A673 (cell line): ENCODE results near the gene ARL1. TPM values are rescaled to one million over a fixed set of nuclear protein-coding genes. Genes with fewer than 3 reads are reported as not detected.
"Not testable (repeated sequence)": the region's sequence is repeated elsewhere in the genome, so short reads cannot be mapped to it uniquely, and the experiment has no call there.

ENCODE experiments used
- BruUV-seq: library from RNA; stranded (reverse); fragments of 400-500 nt; replicated peaks from 2 replicates; lab custom pipeline; 2021; lab: Mats Ljungman, UMichigan
- CTCF ChIA-PET: fragments of 300-600 bp; sonication (Branson Sonifier 250); formaldehyde crosslinking; loops from one replicate; lab custom pipeline; 2022; ENCODE audit warnings: antibody characterized with exemption; lab: Charles Lee
- POLR2A ChIA-PET: fragments of 300-600 bp; sonication (Branson Sonifier 250); formaldehyde crosslinking; loops from one replicate; lab custom pipeline; 2022; ENCODE audit warnings: antibody characterized with exemption; ENCODE audit not compliant: low non-redundant PET; lab: Charles Lee
- DNase-seq: peaks from one replicate; pipeline ENCODE4 v3.0.0-alpha.2; 2015; ENCODE audit warnings: low spot score
- H3K27ac ChIP-seq: fragments of 200-600 bp; sonication (generic); 2 replicates; pipeline ENCODE4 v1.5.1; 2016; ENCODE audit warnings: mixed run types, low read depth, mild to moderate bottlenecking, mixed read lengths, antibody characterized with exemption, low read length; ENCODE audit not compliant: poor library complexity, severe bottlenecking
- H3K27me3 ChIP-seq: fragments of 200-600 bp; sonication (generic); replicated peaks from 2 replicates; pipeline ENCODE4 v1.6.1; 2017; ENCODE audit warnings: mixed run types, low read depth, mild to moderate bottlenecking, mixed read lengths, antibody characterized with exemption, low read length; ENCODE audit not compliant: insufficient read depth, poor library complexity
- H3K36me3 ChIP-seq: fragments of 200-600 bp; sonication (generic); 2 replicates; pipeline ENCODE4 v1.6.1; 2016; ENCODE audit warnings: mixed run types, mild to moderate bottlenecking, mixed read lengths, antibody characterized with exemption, low read length; ENCODE audit not compliant: insufficient read depth, poor library complexity, severe bottlenecking
- H3K4me1 ChIP-seq: fragments of 200-600 bp; sonication (generic); 2 replicates; pipeline ENCODE4 v1.6.1; 2017; ENCODE audit warnings: mixed run types, mild to moderate bottlenecking, mixed read lengths, antibody characterized with exemption, low read length; ENCODE audit not compliant: insufficient read depth, poor library complexity, severe bottlenecking
- H3K4me3 ChIP-seq: fragments of 200-600 bp; sonication (generic); 2 replicates; pipeline ENCODE4 v1.5.1; 2016; ENCODE audit warnings: low read depth, mixed run types, mild to moderate bottlenecking, mixed read lengths, low read length; ENCODE audit not compliant: poor library complexity, severe bottlenecking
- H3K9me3 ChIP-seq: fragments of 200-600 bp; sonication (generic); 2 replicates; pipeline ENCODE4 v1.6.1; 2016; ENCODE audit warnings: mixed run types, low read depth, mild to moderate bottlenecking, mixed read lengths, antibody characterized with exemption, low read length; ENCODE audit not compliant: poor library complexity, severe bottlenecking
- CTCF ChIP-seq: fragments of 300-800, 200-600 bp; sonication (generic); conservative IDR thresholded peaks from 2 replicates; pipeline ENCODE4 v1.5.1; 2017; ENCODE audit warnings: low read depth, mild to moderate bottlenecking, antibody characterized with exemption, low read length, moderate library complexity, mixed read lengths
- EZH2 ChIP-seq: fragments of 200-600 bp; sonication (generic); IDR thresholded peaks from 2 replicates; pipeline ENCODE4 v1.6.1; 2017; ENCODE audit warnings: borderline replicate concordance, low read depth, mild to moderate bottlenecking, mixed read lengths, antibody characterized with exemption, low read length; ENCODE audit not compliant: poor library complexity, severe bottlenecking
- intact Hi-C: fragments of 100-400 bp; cut with micrococcal nuclease; formaldehyde crosslinking; loops from one replicate; pipeline ENCODE4 v1.10.0; 2022; ENCODE audit not compliant: unreplicated experiment
- total RNA-seq: library from RNA; stranded (reverse); gene quantifications from 2 replicates; pipeline ENCODE4 v1.2.3, GENCODE V29; 2021

The ARL1 gene
- total RNA-seq, 1 experiment from 2014 or later = 61.3 TPM

GRCh38 chr12:101407049-101407435 is 530 bp downstream of the ARL1 start:
- DNase-seq = no peak
- intact Hi-C loops = no loop called here
- ChIA-PET POLR2A (no interaction called here), CTCF (no interaction called here)
- Histone ChIP-seq H3K4me3 (peak overlapping the region; percentile 87), H3K27ac (peak overlapping the region; percentile 95), H3K36me3 (peaks cover 6% of the 10 kb centered on the region), H3K4me1 (peaks cover 6% of the 10 kb centered on the region), H3K9me3 (no peaks in the 10 kb centered on the region), H3K27me3 (no peaks in the 10 kb centered on the region)
- BruUV-seq = no TSS peak
- TF ChIP-seq EZH2 (no peak), CTCF (no peak)

GRCh38 chr12:101391181-101391580 is 16.4 kb downstream of the ARL1 start:
- POLR2A ChIA-PET, H3K4me1 ChIP-seq, H3K27me3 ChIP-seq, intact Hi-C loops, H3K4me3 ChIP-seq, H3K27ac ChIP-seq, H3K9me3 ChIP-seq, BruUV-seq, DNase-seq, CTCF ChIA-PET: not testable (repeated sequence)
- H3K36me3 ChIP-seq = peaks cover 38% of the 10 kb centered on the region

- POLR2A ChIA-PET = no interaction called here
These were observed 28.4 kb downstream of the ARL1 start for GRCh38 chr12:101379149-101379548.

More at GRCh38 chr12:101379149-101379548, 28.4 kb downstream of the ARL1 start:
- Histone ChIP-seq H3K27me3 (no peaks in the 10 kb centered on the region), H3K27ac (no peak overlapping the region), H3K36me3 (peaks cover 61% of the 10 kb centered on the region), H3K4me1 (no peaks in the 10 kb centered on the region), H3K4me3 (no peak overlapping the region), H3K9me3 (no peaks in the 10 kb centered on the region)
- TF ChIP-seq EZH2 (no peak), CTCF (no peak)
- intact Hi-C loops = no loop called here
- no peak for DNase-seq
- no TSS peak for BruUV-seq
- CTCF ChIA-PET = no interaction called here
